ENCODE data around the gene SEMA3F. TPM values are rescaled to one million over a fixed set of nuclear protein-coding genes. Genes with fewer than 3 reads are reported as not detected.

Gene SEMA3F
- total RNA-seq, 4 donors from 2014 or later: 10.5 to 33.1 (median 12.9) TPM

DNA sequence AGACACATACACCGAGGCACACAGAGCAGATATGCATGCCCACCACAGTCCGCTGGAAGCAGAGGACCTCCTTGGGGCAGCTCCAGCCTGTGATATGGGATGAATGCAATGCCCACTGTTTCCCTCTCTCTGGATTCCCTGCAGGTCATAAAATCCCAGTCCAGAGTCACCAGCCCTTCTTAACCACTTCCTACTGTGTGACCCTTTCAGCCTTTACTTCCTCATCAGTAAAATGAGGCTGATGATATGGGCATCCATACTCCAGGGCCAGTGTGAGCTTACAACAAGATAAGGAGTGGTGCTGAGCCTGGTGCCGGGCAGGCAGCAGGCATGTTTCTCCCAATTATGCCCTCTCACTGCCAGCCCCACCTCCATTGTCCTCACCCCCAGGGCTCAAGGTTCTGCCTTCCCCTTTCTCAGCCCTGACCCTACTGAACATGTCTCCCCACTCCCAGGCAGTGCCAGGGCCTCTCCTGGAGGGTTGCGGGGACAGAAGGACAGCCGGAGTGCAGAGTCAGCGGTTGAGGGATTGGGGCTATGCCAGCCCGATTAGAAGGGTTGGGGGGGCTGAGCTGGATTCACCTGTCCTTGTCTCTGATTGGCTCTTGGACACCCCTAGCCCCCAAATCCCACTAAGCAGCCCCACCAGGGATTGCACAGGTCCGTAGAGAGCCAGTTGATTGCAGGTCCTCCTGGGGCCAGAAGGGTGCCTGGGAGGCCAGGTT is 36.0 kb downstream of the SEMA3F start, which contains the start of gene GNAT1:
GNAT1 (plus strand) TSS at position 675 of the 725 bp plus-strand sequence. CDS start 116 bp downstream, outside the sequence.
- Histone ChIP-seq H3K9me3 (no peaks in the 10 kb centered on the region), H3K27me3 (peaks cover 15 to 17% of the 10 kb centered on the region in 2 donors), H3K27ac (no peak within 1 kb of the TSS), H3K36me3 (no peaks in the 10 kb centered on the region), H3K4me1 (peaks cover 0 to 7% of the 10 kb centered on the region in 2 donors), H3K4me3 (no peak within 1 kb of the TSS)
- intact Hi-C loops (cut with DNase I; ENCODE audit: low total_unique reads): loop anchor here (5.0 kb wide), 2 partner anchors 36 to 86 kb away; partner anchors contain the start of gene LSMEM2
- TF ChIP-seq POLR2A (IDR thresholded peaks at IDR 0.05): no peak
- TF ChIP-seq, protein P1, sequence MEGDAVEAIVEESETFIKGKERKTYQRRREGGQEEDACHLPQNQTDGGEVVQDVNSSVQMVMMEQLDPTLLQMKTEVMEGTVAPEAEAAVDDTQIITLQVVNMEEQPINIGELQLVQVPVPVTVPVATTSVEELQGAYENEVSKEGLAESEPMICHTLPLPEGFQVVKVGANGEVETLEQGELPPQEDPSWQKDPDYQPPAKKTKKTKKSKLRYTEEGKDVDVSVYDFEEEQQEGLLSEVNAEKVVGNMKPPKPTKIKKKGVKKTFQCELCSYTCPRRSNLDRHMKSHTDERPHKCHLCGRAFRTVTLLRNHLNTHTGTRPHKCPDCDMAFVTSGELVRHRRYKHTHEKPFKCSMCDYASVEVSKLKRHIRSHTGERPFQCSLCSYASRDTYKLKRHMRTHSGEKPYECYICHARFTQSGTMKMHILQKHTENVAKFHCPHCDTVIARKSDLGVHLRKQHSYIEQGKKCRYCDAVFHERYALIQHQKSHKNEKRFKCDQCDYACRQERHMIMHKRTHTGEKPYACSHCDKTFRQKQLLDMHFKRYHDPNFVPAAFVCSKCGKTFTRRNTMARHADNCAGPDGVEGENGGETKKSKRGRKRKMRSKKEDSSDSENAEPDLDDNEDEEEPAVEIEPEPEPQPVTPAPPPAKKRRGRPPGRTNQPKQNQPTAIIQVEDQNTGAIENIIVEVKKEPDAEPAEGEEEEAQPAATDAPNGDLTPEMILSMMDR (IDR thresholded peaks at IDR 0.05): no peak
- DNase-seq: no peak

DNA sequence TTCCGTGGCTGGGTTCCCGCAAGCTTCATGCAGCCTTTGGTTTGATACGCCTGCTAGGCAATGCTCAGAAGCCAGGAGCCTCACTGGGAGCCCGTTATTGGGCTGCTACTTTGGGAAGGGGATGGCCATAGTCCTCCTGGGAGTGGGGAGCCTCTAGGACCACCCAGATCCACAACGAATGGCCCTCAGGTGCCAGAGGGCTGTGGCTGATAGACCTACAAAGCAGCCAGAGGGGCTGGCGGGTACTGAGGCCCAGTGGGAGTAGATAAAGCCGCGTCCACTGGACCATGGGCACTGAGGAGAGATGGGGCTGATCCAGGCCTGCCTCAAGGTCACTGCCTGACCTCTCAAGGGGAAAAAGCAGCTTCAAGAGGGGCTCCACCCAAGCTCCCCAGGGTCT is 37.0 kb downstream of the SEMA3F start:
- H3K27ac ChIP-seq: no peak overlapping the region
- H3K4me3 ChIP-seq: no peak overlapping the region
- peaks cover 15 to 17% of the 10 kb centered on the region in 2 donors for H3K27me3 ChIP-seq
- no peak for DNase-seq
- TF ChIP-seq, protein P1 (IDR thresholded peaks at IDR 0.05): no peak
- TF ChIP-seq POLR2A (IDR thresholded peaks at IDR 0.05): no peak
- peaks cover 0 to 7% of the 10 kb centered on the region in 2 donors for H3K4me1 ChIP-seq
- intact Hi-C loops (cut with DNase I; ENCODE audit: low total_unique reads): loop anchor here (5.0 kb wide), 2 partner anchors 35 to 85 kb away; partner anchors contain the start of gene LSMEM2
- no peaks in the 10 kb centered on the region for H3K36me3 ChIP-seq
- H3K9me3 ChIP-seq: no peaks in the 10 kb centered on the region

DNA sequence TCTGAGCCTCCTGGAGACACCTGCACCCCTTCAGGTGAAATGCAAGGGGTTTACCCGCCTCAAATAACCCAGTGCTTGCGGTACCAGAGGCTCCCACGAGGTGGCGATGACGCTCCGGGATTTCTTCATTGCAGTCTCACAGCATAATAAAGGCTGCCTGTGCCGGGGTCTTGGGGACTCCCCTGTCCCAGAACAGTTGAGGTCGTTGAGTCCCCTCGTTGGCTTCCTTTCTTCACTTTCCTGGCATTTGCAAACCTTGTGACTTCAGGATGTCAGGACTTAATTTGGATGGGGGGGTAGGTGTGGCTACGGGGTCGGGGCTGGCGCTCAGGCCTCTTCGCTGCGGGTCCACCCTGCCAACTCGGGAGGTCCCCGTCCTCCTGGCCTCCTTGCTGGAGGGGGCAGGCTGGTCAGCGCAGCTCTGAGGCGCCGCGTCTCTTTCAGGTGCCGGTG is 37.6 kb downstream of the SEMA3F start:
- peaks cover 0 to 7% of the 10 kb centered on the region in 2 donors for H3K4me1 ChIP-seq
- intact Hi-C loops (cut with DNase I; ENCODE audit: low total_unique reads): loop anchor here (5.0 kb wide), 2 partner anchors 35 to 85 kb away; partner anchors contain the start of gene LSMEM2
- peak; percentile 69 to 72 for DNase-seq

DNA sequence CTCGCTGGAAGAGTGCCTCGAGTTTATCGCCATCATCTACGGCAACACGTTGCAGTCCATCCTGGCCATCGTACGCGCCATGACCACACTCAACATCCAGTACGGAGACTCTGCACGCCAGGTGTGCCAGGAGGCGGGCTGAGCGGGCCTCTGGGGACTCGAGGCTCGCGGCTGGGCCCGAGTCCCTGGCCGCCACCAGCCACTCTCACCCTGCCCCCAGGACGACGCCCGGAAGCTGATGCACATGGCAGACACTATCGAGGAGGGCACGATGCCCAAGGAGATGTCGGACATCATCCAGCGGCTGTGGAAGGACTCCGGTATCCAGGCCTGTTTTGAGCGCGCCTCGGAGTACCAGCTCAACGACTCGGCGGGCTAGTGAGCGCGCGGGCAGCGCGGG is 38.2 kb downstream of the SEMA3F start:
- TF ChIP-seq, protein P1 (IDR thresholded peaks at IDR 0.05): no peak
- no peak for TF ChIP-seq POLR2A (IDR thresholded peaks at IDR 0.05)
- Histone ChIP-seq H3K4me1 (peaks cover 0 to 7% of the 10 kb centered on the region in 2 donors), H3K27me3 (peaks cover 15 to 17% of the 10 kb centered on the region in 2 donors), H3K4me3 (no peak overlapping the region), H3K27ac (no peak overlapping the region), H3K36me3 (no peaks in the 10 kb centered on the region), H3K9me3 (no peaks in the 10 kb centered on the region)
- intact Hi-C loops (cut with DNase I; ENCODE audit: low total_unique reads): loop anchor here (5.0 kb wide), 2 partner anchors 34 to 84 kb away; partner anchors contain the start of gene LSMEM2
- no peak for DNase-seq

More for the DNA sequence above, 37.6 kb downstream of the SEMA3F start:
- H3K4me3 ChIP-seq: no peak overlapping the region
- peaks cover 15 to 17% of the 10 kb centered on the region in 2 donors for H3K27me3 ChIP-seq
- no peak for TF ChIP-seq POLR2A (IDR thresholded peaks at IDR 0.05)
- TF ChIP-seq, protein P1 (IDR thresholded peaks at IDR 0.05): peak; percentile 85 to 93 (median 86)
- H3K9me3 ChIP-seq: no peaks in the 10 kb centered on the region
- no peaks in the 10 kb centered on the region for H3K36me3 ChIP-seq
- H3K27ac ChIP-seq: no peak overlapping the region

DNA sequence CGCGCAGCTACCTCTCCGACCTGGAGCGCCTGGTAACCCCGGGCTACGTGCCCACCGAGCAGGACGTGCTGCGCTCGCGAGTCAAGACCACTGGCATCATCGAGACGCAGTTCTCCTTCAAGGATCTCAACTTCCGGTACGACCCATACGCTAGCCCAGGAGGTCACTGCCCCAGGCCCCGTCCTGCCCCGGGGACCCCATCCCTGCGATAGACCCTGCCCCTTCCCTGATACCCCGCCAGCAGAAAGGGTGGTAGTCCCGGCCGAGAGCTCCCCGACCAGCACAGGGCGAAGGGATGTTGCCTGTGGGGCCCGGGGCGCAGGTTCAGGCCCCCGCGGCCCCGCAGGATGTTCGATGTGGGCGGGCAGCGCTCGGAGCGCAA is 38.6 kb downstream of the SEMA3F start:
- Histone ChIP-seq H3K27ac (no peak overlapping the region), H3K27me3 (peaks cover 15 to 17% of the 10 kb centered on the region in 2 donors), H3K4me3 (no peak overlapping the region), H3K9me3 (no peaks in the 10 kb centered on the region), H3K36me3 (no peaks in the 10 kb centered on the region), H3K4me1 (peaks cover 0 to 7% of the 10 kb centered on the region in 2 donors)
- intact Hi-C loops (cut with DNase I; ENCODE audit: low total_unique reads): loop anchor here (5.0 kb wide), 2 partner anchors 34 to 84 kb away; partner anchors contain the start of gene LSMEM2
- TF ChIP-seq POLR2A (IDR thresholded peaks at IDR 0.05): no peak
- TF ChIP-seq, protein P1 (IDR thresholded peaks at IDR 0.05): no peak
- no peak for DNase-seq
